Fibroblast of lung (primary cell): ENCODE results near the gene DGKG.

Experiments
- EZH2 ChIP-seq: IDR thresholded peaks from 2 replicates; pipeline ENCODE4 v1.5.1; 2012; ENCODE audit warnings: low read length, control low read depth, mild to moderate bottlenecking; ENCODE audit errors: missing control alignments
- TF ChIP-seq, protein P1 (sequence below), 2 donors: IDR thresholded peaks in 1 of 2; conservative IDR thresholded peaks in 1 of 2; 1 replicate in 1 of 2; 2 replicates in 1 of 2; pipeline ENCODE4 v1.5.1; 2011 to 2012; ENCODE audit warnings: low read length in 2 of 2, control low read depth in 1 of 2, inconsistent platforms in 1 of 2, low read depth in 1 of 2, mild to moderate bottlenecking in 1 of 2

DNA sequence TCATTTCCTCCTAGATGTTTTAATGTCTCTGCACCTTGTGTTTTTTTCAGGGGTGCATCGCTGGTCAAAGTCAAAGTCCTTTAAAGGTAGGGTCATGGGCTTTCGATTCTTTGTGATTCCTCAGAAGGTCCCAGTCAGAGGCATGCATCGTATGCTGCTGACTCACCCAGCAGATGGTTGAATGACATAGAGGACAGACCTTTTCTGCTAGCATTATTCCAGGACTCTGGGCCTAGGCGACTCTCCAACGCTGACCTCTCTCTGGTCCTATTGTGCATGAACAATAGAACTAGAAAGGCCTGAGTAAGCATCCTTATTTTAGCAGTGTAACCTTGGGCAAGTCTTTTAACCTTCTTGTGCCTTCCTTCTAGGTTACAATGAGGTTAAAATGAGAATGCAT is 75.9 kb downstream of the DGKG start:
- TF ChIP-seq, protein P1, sequence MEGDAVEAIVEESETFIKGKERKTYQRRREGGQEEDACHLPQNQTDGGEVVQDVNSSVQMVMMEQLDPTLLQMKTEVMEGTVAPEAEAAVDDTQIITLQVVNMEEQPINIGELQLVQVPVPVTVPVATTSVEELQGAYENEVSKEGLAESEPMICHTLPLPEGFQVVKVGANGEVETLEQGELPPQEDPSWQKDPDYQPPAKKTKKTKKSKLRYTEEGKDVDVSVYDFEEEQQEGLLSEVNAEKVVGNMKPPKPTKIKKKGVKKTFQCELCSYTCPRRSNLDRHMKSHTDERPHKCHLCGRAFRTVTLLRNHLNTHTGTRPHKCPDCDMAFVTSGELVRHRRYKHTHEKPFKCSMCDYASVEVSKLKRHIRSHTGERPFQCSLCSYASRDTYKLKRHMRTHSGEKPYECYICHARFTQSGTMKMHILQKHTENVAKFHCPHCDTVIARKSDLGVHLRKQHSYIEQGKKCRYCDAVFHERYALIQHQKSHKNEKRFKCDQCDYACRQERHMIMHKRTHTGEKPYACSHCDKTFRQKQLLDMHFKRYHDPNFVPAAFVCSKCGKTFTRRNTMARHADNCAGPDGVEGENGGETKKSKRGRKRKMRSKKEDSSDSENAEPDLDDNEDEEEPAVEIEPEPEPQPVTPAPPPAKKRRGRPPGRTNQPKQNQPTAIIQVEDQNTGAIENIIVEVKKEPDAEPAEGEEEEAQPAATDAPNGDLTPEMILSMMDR (conservative IDR thresholded peaks at IDR 0.05 in 1 of 2, IDR thresholded peaks at IDR 0.05 in 1 of 2; ENCODE audit: low read depth in 1 of 2, low read length in 2 of 2) = no peak
- TF ChIP-seq EZH2 = no peak
